NT2/D1 (cell line): Measurements from ENCODE around the gene TECTA.

Experiments used
- DNase-seq: peaks from one replicate; pipeline ENCODE4 v3.0.0-alpha.2; 2011; ENCODE audit warnings: low read depth, low spot score
- H3K27me3 ChIP-seq: 2 replicates; pipeline ENCODE4 v1.6.0; 2011; ENCODE audit warnings: mild to moderate bottlenecking; ENCODE audit not compliant: insufficient read length, insufficient read depth
- H3K36me3 ChIP-seq: 2 replicates; pipeline ENCODE4 v1.6.1; 2011; ENCODE audit warnings: mild to moderate bottlenecking, low read length, mixed read lengths; ENCODE audit not compliant: insufficient read depth, insufficient read length
- H3K4me1 ChIP-seq: 2 replicates; pipeline ENCODE4 v1.5.1; 2011; ENCODE audit not compliant: insufficient read depth, insufficient read length
- H3K4me3 ChIP-seq: 2 replicates; pipeline ENCODE4 v1.5.1; 2011; ENCODE audit warnings: low read depth; ENCODE audit not compliant: insufficient read length
- H3K9ac ChIP-seq: 2 replicates; pipeline ENCODE4 v1.6.0; 2011; ENCODE audit warnings: low read depth; ENCODE audit not compliant: insufficient read length
- H3K9me3 ChIP-seq: 2 replicates; pipeline ENCODE4 v1.5.1; 2011; ENCODE audit warnings: mild to moderate bottlenecking, low read length; ENCODE audit not compliant: insufficient read depth
- SUZ12 ChIP-seq: IDR thresholded peaks from 2 replicates; pipeline ENCODE4 v1.6.1; 2011; ENCODE audit not compliant: insufficient read length, insufficient read depth; ENCODE audit errors: extremely low read depth
- YY1 ChIP-seq: IDR thresholded peaks from 2 replicates; pipeline ENCODE4 v1.6.1; 2011; ENCODE audit not compliant: insufficient read length, insufficient read depth
- ZNF274 ChIP-seq: IDR thresholded peaks from 2 replicates; pipeline ENCODE4 v1.6.1; 2011; ENCODE audit warnings: mild to moderate bottlenecking, low read depth, low read length

TECTA gene

GRCh38 chr11:121066623-121067022, 34.4 kb upstream of the TECTA start:
- Histone ChIP-seq H3K27me3 (no peaks in the 10 kb centered on the region), H3K4me1 (no peaks in the 10 kb centered on the region), H3K36me3 (peaks cover 15% of the 10 kb centered on the region), H3K9me3 (no peaks in the 10 kb centered on the region), H3K9ac (no peak overlapping the region), H3K4me3 (no peak overlapping the region)
- no peak for DNase-seq
- TF ChIP-seq SUZ12: no peak
- no peak for TF ChIP-seq YY1
- TF ChIP-seq ZNF274: no peak

GRCh38 chr11:121067026-121067425, 34.0 kb upstream of the TECTA start:
- peaks cover 13% of the 10 kb centered on the region for H3K36me3 ChIP-seq
- H3K4me3 ChIP-seq: no peak overlapping the region
- no peak for DNase-seq
- no peaks in the 10 kb centered on the region for H3K4me1 ChIP-seq
- TF ChIP-seq SUZ12: no peak
- TF ChIP-seq ZNF274: no peak
- no peak overlapping the region for H3K9ac ChIP-seq
- no peaks in the 10 kb centered on the region for H3K27me3 ChIP-seq
- no peaks in the 10 kb centered on the region for H3K9me3 ChIP-seq

GRCh38 chr11:121067453-121067852, 33.6 kb upstream of the TECTA start:
- no peak for DNase-seq
- Histone ChIP-seq H3K4me3 (no peak overlapping the region), H3K36me3 (peaks cover 13% of the 10 kb centered on the region), H3K4me1 (no peaks in the 10 kb centered on the region), H3K9ac (no peak overlapping the region), H3K9me3 (no peaks in the 10 kb centered on the region), H3K27me3 (no peaks in the 10 kb centered on the region)
- TF ChIP-seq SUZ12: no peak
- no peak for TF ChIP-seq YY1
- TF ChIP-seq ZNF274: no peak

- Histone ChIP-seq H3K9me3 (no peaks in the 10 kb centered on the region), H3K27me3 (no peaks in the 10 kb centered on the region), H3K9ac (no peak overlapping the region), H3K4me3 (no peak overlapping the region), H3K4me1 (no peaks in the 10 kb centered on the region), H3K36me3 (peaks cover 13% of the 10 kb centered on the region)
- DNase-seq: no peak
- no peak for TF ChIP-seq ZNF274
- TF ChIP-seq YY1: no peak
- no peak for TF ChIP-seq SUZ12
These were observed 32.9 kb upstream of the TECTA start for GRCh38 chr11:121067962-121068647.

GRCh38 chr11:121068787-121069186, 32.3 kb upstream of the TECTA start:
- H3K9me3 ChIP-seq: no peaks in the 10 kb centered on the region
- peaks cover 13% of the 10 kb centered on the region for H3K36me3 ChIP-seq
- TF ChIP-seq YY1 (no peak), SUZ12 (no peak), ZNF274 (no peak)

GRCh38 chr11:121070951-121071845, 29.8 kb upstream of the TECTA start:
- Histone ChIP-seq H3K36me3 (peaks cover 16% of the 10 kb centered on the region), H3K9me3 (no peaks in the 10 kb centered on the region), H3K4me3 (no peak overlapping the region), H3K9ac (no peak overlapping the region), H3K4me1 (no peaks in the 10 kb centered on the region), H3K27me3 (no peaks in the 10 kb centered on the region)
- no peak for DNase-seq
- TF ChIP-seq ZNF274 (no peak), YY1 (no peak), SUZ12 (no peak)

More at GRCh38 chr11:121068787-121069186, 32.3 kb upstream of the TECTA start:
- no peaks in the 10 kb centered on the region for H3K27me3 ChIP-seq
- H3K4me1 ChIP-seq: no peaks in the 10 kb centered on the region
- DNase-seq: no peak
- H3K4me3 ChIP-seq: no peak overlapping the region
- no peak overlapping the region for H3K9ac ChIP-seq

DNA sequence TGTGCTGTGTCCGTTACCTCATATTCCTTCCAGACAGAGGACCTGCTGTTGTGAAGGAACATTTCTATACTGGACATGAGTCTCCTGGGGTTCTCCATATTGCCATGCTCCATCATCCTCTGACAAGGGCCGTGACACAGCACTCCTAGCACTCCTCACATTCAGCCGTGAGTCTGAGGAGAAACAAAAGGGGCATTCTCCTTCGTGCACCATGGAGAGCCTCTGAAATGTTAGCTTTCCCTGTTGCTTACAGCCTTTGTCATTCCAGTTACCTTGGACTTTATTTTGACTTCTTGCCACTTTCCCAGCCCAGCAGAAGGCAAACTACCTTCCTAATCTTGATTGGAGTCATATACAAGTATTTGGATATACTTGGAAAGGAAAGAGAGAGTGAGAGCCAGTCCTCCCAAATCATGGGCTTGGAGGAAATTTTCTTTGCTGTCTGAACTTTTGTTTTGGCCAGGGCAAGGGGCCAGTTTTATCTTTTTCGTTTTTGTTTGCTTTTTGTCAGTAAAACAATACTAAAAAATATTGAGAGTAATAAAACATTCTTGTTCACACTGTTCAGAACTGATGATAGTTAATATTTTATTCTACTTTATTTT, 29.1 kb upstream of the TECTA start:
- Histone ChIP-seq H3K27me3 (no peaks in the 10 kb centered on the region), H3K4me1 (no peaks in the 10 kb centered on the region), H3K36me3 (peaks cover 16% of the 10 kb centered on the region), H3K4me3 (no peak overlapping the region), H3K9me3 (no peaks in the 10 kb centered on the region), H3K9ac (no peak overlapping the region)
- DNase-seq: peak; percentile 67
- TF ChIP-seq SUZ12 (no peak), YY1 (no peak), ZNF274 (no peak)
